ENCODE results near the gene HEPN1.

Gene HEPN1

GRCh38 chr11:124878759-124879492 is 40.1 kb upstream of the HEPN1 start:
- no peak for DNase-seq (ENCODE audit: low read depth, low spot score)
- Histone ChIP-seq H3K4me3 (ENCODE audit: insufficient read length, low read depth) (no peak overlapping the region), H3K9me3 (ENCODE audit: insufficient read depth, low read length) (no peaks in the 10 kb centered on the region), H3K4me1 (ENCODE audit: insufficient read depth, insufficient read length) (peaks cover 3% of the 10 kb centered on the region), H3K9ac (ENCODE audit: insufficient read length, low read depth) (no peak overlapping the region), H3K36me3 (ENCODE audit: insufficient read depth, insufficient read length, low read length) (no peaks in the 10 kb centered on the region), H3K27me3 (ENCODE audit: insufficient read depth, insufficient read length) (peaks cover 16% of the 10 kb centered on the region)
- no peak for TF ChIP-seq SUZ12 (IDR thresholded peaks at IDR 0.05; ENCODE audit: extremely low read depth, insufficient read depth, insufficient read length)
- no peak for TF ChIP-seq YY1 (IDR thresholded peaks at IDR 0.05; ENCODE audit: insufficient read depth, insufficient read length)
- no peak for TF ChIP-seq ZNF274 (IDR thresholded peaks at IDR 0.05; ENCODE audit: low read depth, low read length)

GRCh38 chr11:124879493-124880289 is 39.4 kb upstream of the HEPN1 start:
- peaks cover 9% of the 10 kb centered on the region for H3K27me3 ChIP-seq (ENCODE audit: insufficient read depth, insufficient read length)
- H3K9me3 ChIP-seq (ENCODE audit: insufficient read depth, low read length): no peaks in the 10 kb centered on the region
- DNase-seq (ENCODE audit: low read depth, low spot score): no peak
- H3K9ac ChIP-seq (ENCODE audit: insufficient read length, low read depth): no peak overlapping the region
- TF ChIP-seq ZNF274 (IDR thresholded peaks at IDR 0.05; ENCODE audit: low read depth, low read length): no peak
- no peak for TF ChIP-seq YY1 (IDR thresholded peaks at IDR 0.05; ENCODE audit: insufficient read depth, insufficient read length)
- TF ChIP-seq SUZ12 (IDR thresholded peaks at IDR 0.05; ENCODE audit: extremely low read depth, insufficient read depth, insufficient read length): no peak
- peaks cover 3% of the 10 kb centered on the region for H3K4me1 ChIP-seq (ENCODE audit: insufficient read depth, insufficient read length)
- H3K4me3 ChIP-seq (ENCODE audit: insufficient read length, low read depth): no peak overlapping the region
- no peaks in the 10 kb centered on the region for H3K36me3 ChIP-seq (ENCODE audit: insufficient read depth, insufficient read length, low read length)

- Histone ChIP-seq H3K9ac (ENCODE audit: insufficient read length, low read depth) (no peak overlapping the region), H3K4me3 (ENCODE audit: insufficient read length, low read depth) (no peak overlapping the region), H3K27me3 (ENCODE audit: insufficient read depth, insufficient read length) (peaks cover 4% of the 10 kb centered on the region), H3K36me3 (ENCODE audit: insufficient read depth, insufficient read length, low read length) (no peaks in the 10 kb centered on the region), H3K9me3 (ENCODE audit: insufficient read depth, low read length) (no peaks in the 10 kb centered on the region), H3K4me1 (ENCODE audit: insufficient read depth, insufficient read length) (no peaks in the 10 kb centered on the region)
- no peak for TF ChIP-seq ZNF274 (IDR thresholded peaks at IDR 0.05; ENCODE audit: low read depth, low read length)
- no peak for TF ChIP-seq YY1 (IDR thresholded peaks at IDR 0.05; ENCODE audit: insufficient read depth, insufficient read length)
- TF ChIP-seq SUZ12 (IDR thresholded peaks at IDR 0.05; ENCODE audit: extremely low read depth, insufficient read depth, insufficient read length): no peak
- DNase-seq (ENCODE audit: low read depth, low spot score): no peak
Observed at GRCh38 chr11:124880290-124880611, 38.8 kb upstream of the HEPN1 start.

- H3K4me1 ChIP-seq (ENCODE audit: insufficient read depth, insufficient read length): no peaks in the 10 kb centered on the region
- H3K9me3 ChIP-seq (ENCODE audit: insufficient read depth, low read length): no peaks in the 10 kb centered on the region
- TF ChIP-seq ZNF274 (IDR thresholded peaks at IDR 0.05; ENCODE audit: low read depth, low read length): no peak
- no peak for TF ChIP-seq SUZ12 (IDR thresholded peaks at IDR 0.05; ENCODE audit: extremely low read depth, insufficient read depth, insufficient read length)
- TF ChIP-seq YY1 (IDR thresholded peaks at IDR 0.05; ENCODE audit: insufficient read depth, insufficient read length): no peak
- H3K36me3 ChIP-seq (ENCODE audit: insufficient read depth, insufficient read length, low read length): no peaks in the 10 kb centered on the region
- no peak overlapping the region for H3K4me3 ChIP-seq (ENCODE audit: insufficient read length, low read depth)
- H3K9ac ChIP-seq (ENCODE audit: insufficient read length, low read depth): no peak overlapping the region
- DNase-seq (ENCODE audit: low read depth, low spot score): no peak
- H3K27me3 ChIP-seq (ENCODE audit: insufficient read depth, insufficient read length): no peaks in the 10 kb centered on the region
Observed at GRCh38 chr11:124880958-124881357, 38.1 kb upstream of the HEPN1 start.

- no peak overlapping the region for H3K9ac ChIP-seq (ENCODE audit: insufficient read length, low read depth)
- H3K36me3 ChIP-seq (ENCODE audit: insufficient read depth, insufficient read length, low read length): no peaks in the 10 kb centered on the region
- H3K4me1 ChIP-seq (ENCODE audit: insufficient read depth, insufficient read length): no peaks in the 10 kb centered on the region
- H3K9me3 ChIP-seq (ENCODE audit: insufficient read depth, low read length): no peaks in the 10 kb centered on the region
- H3K4me3 ChIP-seq (ENCODE audit: insufficient read length, low read depth): no peak overlapping the region
- DNase-seq (ENCODE audit: low read depth, low spot score): no peak
- TF ChIP-seq YY1 (IDR thresholded peaks at IDR 0.05; ENCODE audit: insufficient read depth, insufficient read length) (no peak), SUZ12 (IDR thresholded peaks at IDR 0.05; ENCODE audit: extremely low read depth, insufficient read depth, insufficient read length) (no peak), ZNF274 (IDR thresholded peaks at IDR 0.05; ENCODE audit: low read depth, low read length) (no peak)
- no peaks in the 10 kb centered on the region for H3K27me3 ChIP-seq (ENCODE audit: insufficient read depth, insufficient read length)
Observed at GRCh38 chr11:124882339-124883071, 36.5 kb upstream of the HEPN1 start.

DNA sequence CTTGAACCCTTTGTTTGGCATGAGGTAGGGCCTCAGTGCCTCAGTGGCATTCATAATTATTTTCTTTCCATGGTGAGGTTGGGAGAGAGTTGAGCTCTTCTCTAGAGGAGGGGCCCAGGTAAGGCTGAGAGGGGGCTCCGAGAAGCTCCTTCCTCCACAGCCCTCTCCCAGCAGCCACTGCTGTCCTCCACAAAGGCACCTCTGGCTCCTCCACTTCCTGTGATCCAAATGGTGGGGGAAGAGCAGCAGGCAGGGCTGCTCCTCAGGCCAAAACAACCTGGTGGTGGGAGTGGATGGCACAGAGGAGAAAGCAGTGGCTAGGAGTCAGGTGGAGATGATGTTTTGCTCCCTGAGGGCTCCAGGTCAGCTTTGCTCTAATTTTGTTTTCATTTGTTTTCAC is 34.7 kb upstream of the HEPN1 start:
- Histone ChIP-seq H3K4me1 (ENCODE audit: insufficient read depth, insufficient read length) (no peaks in the 10 kb centered on the region), H3K36me3 (ENCODE audit: insufficient read depth, insufficient read length, low read length) (no peaks in the 10 kb centered on the region), H3K9me3 (ENCODE audit: insufficient read depth, low read length) (no peaks in the 10 kb centered on the region), H3K27me3 (ENCODE audit: insufficient read depth, insufficient read length) (peaks cover 3% of the 10 kb centered on the region), H3K4me3 (ENCODE audit: insufficient read length, low read depth) (no peak overlapping the region), H3K9ac (ENCODE audit: insufficient read length, low read depth) (no peak overlapping the region)
- no peak for TF ChIP-seq SUZ12 (IDR thresholded peaks at IDR 0.05; ENCODE audit: extremely low read depth, insufficient read depth, insufficient read length)
- no peak for TF ChIP-seq YY1 (IDR thresholded peaks at IDR 0.05; ENCODE audit: insufficient read depth, insufficient read length)
- TF ChIP-seq ZNF274 (IDR thresholded peaks at IDR 0.05; ENCODE audit: low read depth, low read length): no peak
- no peak for DNase-seq (ENCODE audit: low read depth, low spot score)

Data from NT2/D1 (cell line).